SU-DHL-6 (cell line): ENCODE results near the gene PRKCA.

ENCODE experiments used
- CTCF ChIP-seq: fragments of 200-600 bp; sonication (generic); IDR thresholded peaks from one replicate; pipeline ENCODE4 v1.5.1; 2017; ENCODE audit warnings: antibody characterized with exemption, mild to moderate bottlenecking, low read length, moderate library complexity; ENCODE audit not compliant: insufficient read depth, poor library complexity, severe bottlenecking
- EZH2phosphoT487 ChIP-seq: fragments of 200-600 bp; sonication (generic), shearing (Covaris generic); conservative IDR thresholded peaks from 2 replicates; pipeline ENCODE4 v1.6.1; 2018; ENCODE audit warnings: mild to moderate bottlenecking, antibody characterized with exemption, low read length, moderate library complexity, mixed read lengths

DNA sequence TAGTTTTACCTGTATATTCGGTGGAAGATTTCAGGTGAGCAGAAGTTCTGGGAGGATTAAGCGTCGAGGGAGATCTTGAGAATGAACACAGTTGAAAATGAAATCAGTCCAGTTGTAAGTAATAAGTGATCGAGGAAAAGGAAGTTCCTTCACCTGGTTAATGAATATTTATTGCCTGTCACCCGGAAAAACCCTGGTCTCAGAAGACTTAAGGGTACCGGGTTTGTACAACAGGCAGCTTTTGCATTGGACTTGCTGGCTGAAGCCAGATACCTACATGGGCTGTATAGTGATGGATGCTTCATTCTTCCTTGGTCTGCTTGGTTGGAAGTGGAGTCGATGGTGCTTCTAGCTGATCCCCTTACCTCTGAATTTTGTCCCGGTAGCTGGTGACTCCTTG is 72.7 kb downstream of the PRKCA start:
- TF ChIP-seq CTCF, result no peak
- no peak for TF ChIP-seq EZH2phosphoT487
